ENCODE data around the gene SKAP1. TPM values are rescaled to one million over a fixed set of nuclear protein-coding genes. Genes with fewer than 3 reads are reported as not detected.

SKAP1 gene
- total and polyA plus RNA-seq, 9 donors = 0.30 to 6.0 (median 2.4) TPM; not detected in 1

- no peak for DNase-seq
- H3K27me3 ChIP-seq = no peaks in the 10 kb centered on the region
- intact Hi-C loops (cut with DNase I) = no loop called here
Measured at GRCh38 chr17:48393283-48393682, 36.7 kb downstream of the SKAP1 start.

GRCh38 chr17:48392857-48393256, 37.2 kb downstream of the SKAP1 start:
- DNase-seq = no peak
- no peaks in the 10 kb centered on the region for H3K9me3 ChIP-seq
- intact Hi-C loops (cut with DNase I) = no loop called here
- H3K27ac ChIP-seq = no peak overlapping the region
- H3K36me3 ChIP-seq = no peaks in the 10 kb centered on the region
- no peaks in the 10 kb centered on the region for H3K27me3 ChIP-seq
- no peaks in the 10 kb centered on the region for H3K4me1 ChIP-seq (ENCODE audit: insufficient read depth)
- no peak for TF ChIP-seq POLR2A (IDR thresholded peaks at IDR 0.05)
- TF ChIP-seq EP300 (IDR thresholded peaks at IDR 0.05) = no peak
- no peak for TF ChIP-seq CTCF (IDR thresholded peaks at IDR 0.05)
- 5 to 16% (median 7%) methylated on average over 4 of the region's 4 CpGs for WGBS, 3 donors
- no peak overlapping the region for H3K4me3 ChIP-seq

More at GRCh38 chr17:48393283-48393682, 36.7 kb downstream of the SKAP1 start:
- H3K4me1 ChIP-seq (ENCODE audit: insufficient read depth) = no peaks in the 10 kb centered on the region
- H3K27ac ChIP-seq = no peak overlapping the region
- H3K36me3 ChIP-seq = no peaks in the 10 kb centered on the region
- no peak for TF ChIP-seq CTCF (IDR thresholded peaks at IDR 0.05)
- TF ChIP-seq POLR2A (IDR thresholded peaks at IDR 0.05) = no peak
- no peak for TF ChIP-seq EP300 (IDR thresholded peaks at IDR 0.05)
- no peak overlapping the region for H3K4me3 ChIP-seq
- H3K9me3 ChIP-seq = no peaks in the 10 kb centered on the region

- no peak overlapping the region for H3K4me3 ChIP-seq
- WGBS, 3 donors = 15 to 34% (median 30%) methylated on average over 1 of the region's 1 CpG
- no peak overlapping the region for H3K27ac ChIP-seq
- TF ChIP-seq POLR2A (IDR thresholded peaks at IDR 0.05) (no peak), CTCF (IDR thresholded peaks at IDR 0.05) (no peak), EP300 (IDR thresholded peaks at IDR 0.05) (no peak)
- DNase-seq = no peak
- no peaks in the 10 kb centered on the region for H3K36me3 ChIP-seq
- no peaks in the 10 kb centered on the region for H3K9me3 ChIP-seq
- no peaks in the 10 kb centered on the region for H3K4me1 ChIP-seq (ENCODE audit: insufficient read depth)
- intact Hi-C loops (cut with DNase I) = no loop called here
- H3K27me3 ChIP-seq = no peaks in the 10 kb centered on the region
Measured at GRCh38 chr17:48391444-48391843, 38.6 kb downstream of the SKAP1 start.

- Histone ChIP-seq H3K9me3 (no peaks in the 10 kb centered on the region), H3K27me3 (no peaks in the 10 kb centered on the region), H3K4me1 (ENCODE audit: insufficient read depth) (no peaks in the 10 kb centered on the region), H3K36me3 (no peaks in the 10 kb centered on the region), H3K4me3 (no peak overlapping the region), H3K27ac (no peak overlapping the region)
- TF ChIP-seq POLR2A (IDR thresholded peaks at IDR 0.05) (no peak), EP300 (IDR thresholded peaks at IDR 0.05) (no peak), CTCF (IDR thresholded peaks at IDR 0.05) (no peak)
- intact Hi-C loops (cut with DNase I) = no loop called here
- no peak for DNase-seq
Measured at GRCh38 chr17:48389903-48390302, 40.1 kb downstream of the SKAP1 start.

Measured in ovary (tissue), 9 donors.